LNCaP clone FGC (cell line): ENCODE results near the gene LMAN2.
A peak's percentile ranks its signal among the peaks of the same experiment; 100 is the strongest.
"Not testable (repeated sequence)": the region's sequence is repeated elsewhere in the genome, so short reads cannot be mapped to it uniquely, and the experiment has no call there.

Experiments
- DNase-seq: peaks from one replicate; pipeline ENCODE4 v3.0.0-alpha.2; 2011; ENCODE audit warnings: low read depth
- H3K4me3 ChIP-seq: 2 replicates; pipeline ENCODE4 v1.5.1; 2011; ENCODE audit warnings: mild to moderate bottlenecking, low read depth, low read length, control low read depth
- TF ChIP-seq, protein P1 (sequence below): IDR thresholded peaks from 2 replicates; pipeline ENCODE4 v1.5.1; 2012; ENCODE audit warnings: mild to moderate bottlenecking; ENCODE audit not compliant: control insufficient read depth, insufficient read depth; ENCODE audit errors: extremely low read depth

The LMAN2 gene

DNA sequence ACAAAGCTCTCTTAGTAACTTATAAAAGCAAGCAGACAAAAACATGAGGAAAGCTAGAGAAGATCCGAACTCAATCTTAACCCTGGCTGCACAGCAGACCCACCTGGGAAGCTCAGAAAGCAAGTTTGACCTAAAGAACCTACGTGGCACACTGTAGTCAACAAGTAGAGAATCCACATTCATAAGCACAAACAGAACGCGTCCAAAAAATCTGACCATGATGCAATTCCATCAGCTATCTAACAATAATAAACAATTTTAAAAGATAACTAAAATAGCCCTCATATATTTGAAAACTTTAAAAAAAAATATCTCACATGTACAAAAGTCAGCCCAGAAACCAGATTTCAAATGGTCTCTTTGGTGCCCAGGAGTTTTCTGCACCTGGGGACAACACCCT lies 4.6 kb downstream of the LMAN2 start:
- TF ChIP-seq, protein P1, sequence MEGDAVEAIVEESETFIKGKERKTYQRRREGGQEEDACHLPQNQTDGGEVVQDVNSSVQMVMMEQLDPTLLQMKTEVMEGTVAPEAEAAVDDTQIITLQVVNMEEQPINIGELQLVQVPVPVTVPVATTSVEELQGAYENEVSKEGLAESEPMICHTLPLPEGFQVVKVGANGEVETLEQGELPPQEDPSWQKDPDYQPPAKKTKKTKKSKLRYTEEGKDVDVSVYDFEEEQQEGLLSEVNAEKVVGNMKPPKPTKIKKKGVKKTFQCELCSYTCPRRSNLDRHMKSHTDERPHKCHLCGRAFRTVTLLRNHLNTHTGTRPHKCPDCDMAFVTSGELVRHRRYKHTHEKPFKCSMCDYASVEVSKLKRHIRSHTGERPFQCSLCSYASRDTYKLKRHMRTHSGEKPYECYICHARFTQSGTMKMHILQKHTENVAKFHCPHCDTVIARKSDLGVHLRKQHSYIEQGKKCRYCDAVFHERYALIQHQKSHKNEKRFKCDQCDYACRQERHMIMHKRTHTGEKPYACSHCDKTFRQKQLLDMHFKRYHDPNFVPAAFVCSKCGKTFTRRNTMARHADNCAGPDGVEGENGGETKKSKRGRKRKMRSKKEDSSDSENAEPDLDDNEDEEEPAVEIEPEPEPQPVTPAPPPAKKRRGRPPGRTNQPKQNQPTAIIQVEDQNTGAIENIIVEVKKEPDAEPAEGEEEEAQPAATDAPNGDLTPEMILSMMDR: no peak
- DNase-seq: no peak
- no peak overlapping the region for H3K4me3 ChIP-seq

DNA sequence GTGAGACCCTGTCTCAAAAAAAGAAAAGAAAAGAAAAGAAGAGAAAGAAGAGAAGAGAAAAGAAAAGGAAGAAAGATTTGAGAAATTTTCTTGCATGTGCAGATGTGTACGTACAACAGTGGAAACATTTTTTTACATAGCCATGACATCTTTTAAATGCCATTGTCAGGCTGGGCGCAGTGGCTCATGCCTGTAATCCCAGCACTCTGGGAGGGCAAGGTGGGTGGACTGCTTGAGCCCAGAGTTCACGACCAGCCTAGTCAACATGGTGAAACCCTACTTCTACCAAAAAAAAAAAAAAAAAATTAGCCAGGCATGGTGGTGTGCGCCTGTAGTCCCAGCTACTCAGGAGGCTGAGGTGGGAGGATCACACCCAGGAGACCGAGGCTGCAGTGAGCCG lies 6.6 kb downstream of the LMAN2 start:
- DNase-seq: no peak
- H3K4me3 ChIP-seq: no peak overlapping the region
- TF ChIP-seq, protein P1: no peak

DNA sequence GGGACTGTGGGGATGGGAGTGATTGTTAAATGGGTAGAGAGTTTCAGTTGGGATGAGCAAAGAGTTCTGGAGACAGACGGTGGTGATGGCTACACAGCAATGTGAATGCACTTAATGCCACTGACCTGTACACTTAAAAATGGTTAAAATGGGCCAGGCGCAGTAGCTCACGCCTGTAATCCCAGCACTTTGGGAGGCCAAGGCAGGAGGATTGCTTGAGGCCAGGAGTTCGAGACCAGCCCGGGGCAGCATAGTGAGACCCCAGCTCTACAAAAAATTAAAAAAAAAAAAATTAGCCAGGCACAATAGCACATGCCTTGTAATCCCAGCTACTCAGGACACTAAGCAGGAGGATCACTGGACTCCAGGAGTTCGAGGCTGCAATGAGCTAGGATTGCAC lies 7.7 kb downstream of the LMAN2 start:
- no peak for DNase-seq
- TF ChIP-seq, protein P1: no peak
- no peak overlapping the region for H3K4me3 ChIP-seq

DNA sequence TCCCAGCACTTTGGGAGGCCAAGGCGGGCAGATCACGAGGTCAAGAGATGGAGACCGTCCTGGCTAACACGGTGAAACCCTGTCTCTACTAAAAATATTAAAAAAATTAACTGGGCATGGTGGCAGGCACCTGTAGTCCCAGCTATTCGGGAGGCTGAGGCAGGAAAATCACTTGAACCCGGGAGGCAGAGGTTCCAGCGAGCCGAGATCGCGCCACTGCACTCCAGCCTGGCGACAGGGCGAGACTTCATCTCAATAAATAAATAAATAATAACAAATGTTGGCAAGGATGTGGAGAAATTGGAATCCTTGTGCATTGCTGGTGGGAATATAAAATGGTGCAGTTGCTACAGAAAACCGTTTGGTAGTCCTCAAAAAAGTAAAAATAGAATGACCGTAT lies 8.5 kb downstream of the LMAN2 start:
- not testable (repeated sequence) for DNase-seq

DNA sequence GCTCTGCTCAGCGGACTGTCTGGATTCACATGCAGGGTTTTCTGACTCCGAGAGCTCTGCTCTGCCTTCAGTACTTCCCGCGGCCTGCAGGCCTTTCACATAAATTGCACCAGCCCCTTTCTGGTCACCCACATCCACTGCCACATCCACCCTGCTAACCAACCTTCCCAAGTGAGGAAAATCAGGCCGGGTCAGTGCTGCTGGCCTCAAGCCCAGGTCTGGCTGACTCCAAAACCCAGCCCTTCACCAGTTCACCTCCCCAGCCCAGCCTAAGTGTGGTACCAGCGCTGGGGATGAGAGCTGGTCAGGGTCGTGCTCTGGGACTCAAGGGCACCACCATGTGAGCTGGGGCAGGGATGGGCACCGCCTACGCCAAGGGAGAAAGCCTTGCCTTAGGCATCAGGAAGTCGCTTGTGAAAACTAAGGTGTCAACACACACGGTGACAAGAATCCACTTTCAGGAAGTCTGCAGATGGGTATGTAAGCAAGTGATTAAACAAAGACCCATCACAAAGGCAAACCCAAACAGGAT lies 12.3 kb downstream of the LMAN2 start:
- DNase-seq: peak; percentile 47
- no peak overlapping the region for H3K4me3 ChIP-seq
- TF ChIP-seq, protein P1: no peak

More for the DNA sequence above, 8.5 kb downstream of the LMAN2 start:
- not testable (repeated sequence) for H3K4me3 ChIP-seq

DNA sequence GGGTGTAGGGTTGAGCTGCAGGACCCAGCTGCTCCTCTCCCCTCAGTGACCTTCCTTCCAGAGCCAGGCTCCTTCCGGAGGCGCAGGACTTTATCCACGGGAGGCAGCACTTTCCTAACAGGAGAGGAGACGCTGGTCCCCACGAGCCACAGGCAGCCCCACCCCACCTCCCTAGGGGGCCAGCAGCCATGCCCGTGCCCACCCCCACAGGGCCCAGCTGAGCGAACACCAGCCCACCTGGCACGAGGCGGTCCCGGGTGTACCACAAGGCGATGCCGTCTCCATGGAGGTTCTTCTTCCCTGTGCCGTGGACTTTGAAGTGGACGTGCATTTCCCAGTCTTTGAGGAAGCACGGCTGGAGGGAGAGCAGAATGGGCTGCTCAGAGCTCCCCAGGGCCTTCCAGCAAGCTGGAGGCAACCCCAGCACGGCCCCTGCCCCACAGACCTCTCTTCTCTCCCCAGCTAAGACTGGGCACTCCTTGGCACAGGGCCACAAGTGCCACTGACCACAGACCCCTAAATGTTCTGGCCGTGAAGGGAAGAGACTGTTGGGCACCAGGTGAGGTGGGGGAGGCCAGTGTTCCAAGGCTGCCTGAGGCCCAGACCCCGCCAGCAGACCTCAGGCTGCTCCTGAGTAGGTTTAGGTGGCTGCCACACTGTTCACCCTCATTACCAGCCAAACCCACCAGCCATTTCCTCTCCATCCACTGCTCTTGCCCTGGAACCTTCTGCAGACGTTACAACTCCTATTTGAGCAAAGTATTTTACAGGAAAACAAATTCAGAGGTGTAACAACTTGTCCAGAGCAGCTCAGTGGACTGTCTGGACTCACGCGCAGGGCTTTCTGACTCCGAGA lies 13.0 kb downstream of the LMAN2 start:
- TF ChIP-seq, protein P1: no peak
- H3K4me3 ChIP-seq: no peak overlapping the region
- DNase-seq: no peak

DNA sequence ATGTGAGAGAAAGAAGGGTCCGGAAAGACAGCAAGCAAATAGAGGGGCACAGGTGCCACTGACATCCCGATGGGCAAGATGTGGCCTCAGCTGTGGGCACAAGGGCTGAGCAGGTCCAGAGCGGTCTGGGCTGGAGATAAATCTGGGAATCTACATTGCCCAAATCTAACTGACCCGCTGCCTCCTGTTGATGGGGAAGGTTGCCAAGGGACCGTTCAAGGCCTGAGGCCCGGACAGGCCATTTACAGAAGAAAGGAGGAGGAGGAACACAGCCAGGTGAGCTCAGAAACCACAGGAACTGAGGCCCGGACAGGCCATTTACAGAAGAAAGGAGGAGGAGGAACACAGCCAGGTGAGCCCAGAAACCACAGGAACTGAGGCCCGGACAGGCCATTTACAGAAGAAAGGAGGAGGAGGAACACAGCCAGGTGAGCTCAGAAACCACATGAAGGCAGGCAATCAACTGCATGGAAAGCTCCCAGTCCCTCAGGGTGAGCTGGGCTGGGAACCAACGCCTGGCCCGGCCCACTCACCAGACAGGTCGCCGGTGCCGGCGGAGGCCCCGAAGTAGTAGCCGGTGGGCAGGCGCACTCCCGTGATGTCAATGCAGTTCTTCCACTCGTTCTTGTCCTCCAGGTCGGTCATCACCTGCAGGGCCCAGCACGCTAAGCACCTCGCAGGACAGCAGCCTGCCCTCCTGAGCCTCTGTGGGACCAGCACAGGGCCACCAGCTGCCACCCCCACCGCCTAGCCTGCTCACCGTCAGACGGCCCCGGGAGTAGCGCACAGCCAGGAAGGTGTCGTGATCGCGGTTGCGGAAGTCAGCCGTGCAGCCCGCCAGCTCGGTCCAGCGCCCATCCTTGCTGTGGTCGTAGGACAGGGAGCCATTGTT lies 14.6 kb downstream of the LMAN2 start:
- no peak overlapping the region for H3K4me3 ChIP-seq
- no peak for DNase-seq
- TF ChIP-seq, protein P1: no peak
